ENCODE results near the gene TTLL7.

GRCh38 chr1:84000196-84000885 is 1.4 kb upstream of the TTLL7 start:
- no peak for TF ChIP-seq CTCF (IDR thresholded peaks at IDR 0.05)
- no peak for TF ChIP-seq POLR2A (IDR thresholded peaks at IDR 0.05)
- no peak for TF ChIP-seq EP300 (IDR thresholded peaks at IDR 0.05)
